Measurements from ENCODE around the gene CTSO. TPM values are rescaled to one million over a fixed set of nuclear protein-coding genes. Genes with fewer than 3 reads are reported as not detected.
"Not testable (repeated sequence)": the region's sequence is repeated elsewhere in the genome, so short reads cannot be mapped to it uniquely, and the experiment has no call there.

The CTSO gene
- polyA plus RNA-seq, 2 of the 4 experiments (the other 2 are of a cell fraction) = 0.81 to 2.0 TPM

DNA sequence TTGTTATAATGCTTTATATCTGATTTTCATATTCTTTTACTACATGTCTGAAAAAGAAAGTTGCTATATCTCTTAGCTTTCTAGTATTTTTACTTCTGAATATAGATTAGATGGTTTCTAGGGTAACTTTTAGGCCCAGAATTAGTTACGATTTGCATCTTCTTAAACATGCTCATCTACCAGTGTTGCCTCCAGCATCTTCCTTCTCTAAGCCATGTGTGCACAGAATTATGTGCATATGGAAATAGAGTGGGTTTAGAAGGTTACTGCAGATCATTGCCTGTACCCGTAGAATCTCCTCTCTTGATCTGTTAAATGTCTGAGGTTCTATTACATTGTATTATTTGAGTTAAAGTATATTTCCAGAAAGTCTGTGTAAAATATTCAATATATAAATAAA, 52.7 kb downstream of the CTSO start (continued):
- TF ChIP-seq REST (IDR thresholded peaks at IDR 0.05) (no peak), RNF2 (IDR thresholded peaks at IDR 0.05; ENCODE audit: borderline replicate concordance, low read depth) (no peak)

GRCh38 chr4:155900381-155900780, 53.3 kb downstream of the CTSO start:
- peak in 1 of 2 experiments; percentile 57; a peak in 3 of 6 replicates for ATAC-seq
- POLR2A ChIA-PET = no interaction called here
- Histone ChIP-seq H3K4me2 (peak overlapping the region; percentile 16; the same call in 1 of the 3 replicates), H3K27ac (no peak overlapping the region), H3K4me1 (0 out of 3 replicates have a peak, but pooled peaks cover 3% of the 10 kb centered on the region), H3K4me3 (no peak overlapping the region), H3K9me3 (no peaks in the 10 kb centered on the region)
- peak; percentile 92 for TF ChIP-seq MAFK (IDR thresholded peaks at IDR 0.05; ENCODE audit: partially characterized antibody)
- TF ChIP-seq, protein P1, sequence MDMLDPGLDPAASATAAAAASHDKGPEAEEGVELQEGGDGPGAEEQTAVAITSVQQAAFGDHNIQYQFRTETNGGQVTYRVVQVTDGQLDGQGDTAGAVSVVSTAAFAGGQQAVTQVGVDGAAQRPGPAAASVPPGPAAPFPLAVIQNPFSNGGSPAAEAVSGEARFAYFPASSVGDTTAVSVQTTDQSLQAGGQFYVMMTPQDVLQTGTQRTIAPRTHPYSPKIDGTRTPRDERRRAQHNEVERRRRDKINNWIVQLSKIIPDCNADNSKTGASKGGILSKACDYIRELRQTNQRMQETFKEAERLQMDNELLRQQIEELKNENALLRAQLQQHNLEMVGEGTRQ (IDR thresholded peaks at IDR 0.05) = no peak
- DNase-seq (ENCODE audit: low read depth in 1 of 2, low spot score in 1 of 2) = peak in 1 of 2 experiments; percentile 31
- WGBS (ENCODE audit: missing lambda C conversion rate) = 42% methylated on average over 1 of the region's 1 CpG
- FAIRE-seq = no peak
- CTCF ChIA-PET = no interaction called here

GRCh38 chr4:155899891-155900290, 53.8 kb downstream of the CTSO start:
- ATAC-seq (no peak), FAIRE-seq (no peak), DNase-seq (ENCODE audit: low read depth in 1 of 2, low spot score in 1 of 2) (no peak)
- TF ChIP-seq ESRRA (IDR thresholded peaks at IDR 0.05; ENCODE audit: borderline replicate concordance, low read length) (no peak), CBX2 (IDR thresholded peaks at IDR 0.05; ENCODE audit: borderline replicate concordance, low read depth) (no peak), HOXB13 (CRISPR knock-in tag; IDR thresholded peaks at IDR 0.05; ENCODE audit: low read depth) (no peak), MAX (IDR thresholded peaks at IDR 0.05) (no peak), KDM1A (IDR thresholded peaks at IDR 0.05; ENCODE audit: low read depth) (no peak), RNF2 (IDR thresholded peaks at IDR 0.05; ENCODE audit: borderline replicate concordance, low read depth) (no peak)
- POLR2A ChIA-PET = no interaction called here
- Histone ChIP-seq H3K4me3 (no peak overlapping the region), H3K9me3 (no peaks in the 10 kb centered on the region), H3K27ac (no peak overlapping the region), H3K4me1 (0 out of 3 replicates have a peak, but pooled peaks cover 3% of the 10 kb centered on the region), H3K4me2 (0 out of 3 replicates have a peak overlapping the region, but pooled peaks have one; percentile 16)
- CTCF ChIA-PET = no interaction called here
- WGBS (ENCODE audit: missing lambda C conversion rate) = 18% methylated on average over 3 of the region's 3 CpGs

- H3K4me2 ChIP-seq; DNase-seq (ENCODE audit: low read depth in 1 of 2, low spot score in 1 of 2); H3K4me3 ChIP-seq; H3K9me3 ChIP-seq; ATAC-seq; POLR2A ChIA-PET; FAIRE-seq; H3K27ac ChIP-seq; CTCF ChIA-PET; H3K4me1 ChIP-seq: not testable (repeated sequence)
- WGBS (ENCODE audit: missing lambda C conversion rate) = 50% methylated on average over 2 of the region's 2 CpGs
These were observed 55.3 kb downstream of the CTSO start for GRCh38 chr4:155898371-155898770.

DNA sequence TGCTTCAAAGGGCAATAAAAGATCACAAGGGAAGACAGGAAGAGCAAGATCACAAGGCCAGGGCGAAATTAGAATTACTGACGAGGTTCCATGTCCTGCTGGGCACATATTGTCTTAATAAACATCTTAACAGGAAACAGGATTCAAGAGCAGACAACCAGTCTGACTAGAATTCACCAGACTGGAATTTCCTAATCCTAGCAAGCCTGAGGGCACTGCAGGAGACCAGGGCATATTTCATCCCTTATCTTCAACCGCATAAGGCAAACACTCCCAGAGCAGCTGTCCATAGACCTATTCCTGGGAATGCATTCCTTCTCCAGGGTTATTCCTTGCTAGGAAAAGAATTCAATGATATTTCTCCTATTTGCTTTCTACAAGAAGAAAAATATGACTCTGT, 62.6 kb downstream of the CTSO start:
- POLR2A ChIA-PET = no interaction called here
- H3K4me3 ChIP-seq = no peak overlapping the region
- no peak overlapping the region for H3K4me2 ChIP-seq
- 38% methylated on average over 3 of the region's 3 CpGs for WGBS (ENCODE audit: missing lambda C conversion rate)
- no peak for DNase-seq (ENCODE audit: low read depth in 1 of 2, low spot score in 1 of 2)
- 0 out of 3 replicates have a peak, but pooled peaks cover 6% of the 10 kb centered on the region for H3K4me1 ChIP-seq
- no peak overlapping the region for H3K27ac ChIP-seq
- no peaks in the 10 kb centered on the region for H3K9me3 ChIP-seq
- ATAC-seq = no peak
- CTCF ChIA-PET = no interaction called here
- no peak for FAIRE-seq
- TF ChIP-seq, protein P2, sequence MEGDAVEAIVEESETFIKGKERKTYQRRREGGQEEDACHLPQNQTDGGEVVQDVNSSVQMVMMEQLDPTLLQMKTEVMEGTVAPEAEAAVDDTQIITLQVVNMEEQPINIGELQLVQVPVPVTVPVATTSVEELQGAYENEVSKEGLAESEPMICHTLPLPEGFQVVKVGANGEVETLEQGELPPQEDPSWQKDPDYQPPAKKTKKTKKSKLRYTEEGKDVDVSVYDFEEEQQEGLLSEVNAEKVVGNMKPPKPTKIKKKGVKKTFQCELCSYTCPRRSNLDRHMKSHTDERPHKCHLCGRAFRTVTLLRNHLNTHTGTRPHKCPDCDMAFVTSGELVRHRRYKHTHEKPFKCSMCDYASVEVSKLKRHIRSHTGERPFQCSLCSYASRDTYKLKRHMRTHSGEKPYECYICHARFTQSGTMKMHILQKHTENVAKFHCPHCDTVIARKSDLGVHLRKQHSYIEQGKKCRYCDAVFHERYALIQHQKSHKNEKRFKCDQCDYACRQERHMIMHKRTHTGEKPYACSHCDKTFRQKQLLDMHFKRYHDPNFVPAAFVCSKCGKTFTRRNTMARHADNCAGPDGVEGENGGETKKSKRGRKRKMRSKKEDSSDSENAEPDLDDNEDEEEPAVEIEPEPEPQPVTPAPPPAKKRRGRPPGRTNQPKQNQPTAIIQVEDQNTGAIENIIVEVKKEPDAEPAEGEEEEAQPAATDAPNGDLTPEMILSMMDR (IDR thresholded peaks at IDR 0.05) = no peak
- TF ChIP-seq MAX (IDR thresholded peaks at IDR 0.05) = no peak
- no peak for TF ChIP-seq CHD2 (IDR thresholded peaks at IDR 0.05; ENCODE audit: low read length, partially characterized antibody)
- TF ChIP-seq SREBF2 (IDR thresholded peaks at IDR 0.05) = no peak
- TF ChIP-seq HOXB5 (CRISPR knock-in tag; IDR thresholded peaks at IDR 0.05) = no peak
- no peak for TF ChIP-seq POLR2AphosphoS2 (conservative IDR thresholded peaks at IDR 0.05; ENCODE audit: low read length)
- TF ChIP-seq RCOR1 (IDR thresholded peaks at IDR 0.05; ENCODE audit: low read depth, low read length) = no peak
- TF ChIP-seq ESRRA (IDR thresholded peaks at IDR 0.05; ENCODE audit: borderline replicate concordance, low read length) = no peak
- TF ChIP-seq POLR2A (IDR thresholded peaks at IDR 0.05; ENCODE audit: low read length) = no peak
- TF ChIP-seq EHF (CRISPR knock-in tag; IDR thresholded peaks at IDR 0.05) = no peak
- no peak for TF ChIP-seq ELK1 (IDR thresholded peaks at IDR 0.05; ENCODE audit: low read depth, low read length)
- TF ChIP-seq HOXA7 (CRISPR knock-in tag; IDR thresholded peaks at IDR 0.05) = no peak
- no peak for TF ChIP-seq RARB (CRISPR knock-in tag; IDR thresholded peaks at IDR 0.05)
- TF ChIP-seq NR3C1 (IDR thresholded peaks at IDR 0.05) = no peak
